Pons (tissue), 1 donor: Measurements from ENCODE around the gene ITGBL1.
A peak's percentile ranks its signal among the peaks of the same experiment; 100 is the strongest.

Experiments used
- DNase-seq: peaks from one replicate; pipeline ENCODE4 v3.0.0-alpha.2; 2016; ENCODE audit warnings: low spot score

Gene ITGBL1

DNA sequence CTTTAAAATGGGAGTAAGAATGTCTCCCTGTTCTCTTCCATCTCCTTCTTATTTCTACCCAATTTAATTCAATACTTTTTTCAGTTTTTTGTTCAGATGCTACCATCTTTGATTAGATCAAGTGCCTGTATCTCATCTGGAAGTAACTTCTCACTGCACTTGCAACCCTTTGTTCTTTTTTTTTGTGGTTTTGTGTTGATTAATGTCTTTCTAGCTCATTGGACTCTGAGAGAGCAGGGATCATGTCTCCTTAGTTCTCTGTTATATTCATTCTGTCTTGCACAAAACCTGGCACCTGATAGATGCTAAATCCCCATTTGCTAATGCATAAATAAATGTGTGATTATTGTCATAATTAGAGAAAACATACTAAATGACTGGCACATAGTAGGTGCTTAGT is 834 bp upstream of the ITGBL1 start:
- no peak for DNase-seq

GRCh38 chr13:101453784-101454201 is 1.3 kb downstream of the ITGBL1 start:
- no peak for DNase-seq

GRCh38 chr13:101454767-101455166 is 2.3 kb downstream of the ITGBL1 start:
- DNase-seq: no peak

- DNase-seq: no peak
Observed at GRCh38 chr13:101455863-101456262, 3.4 kb downstream of the ITGBL1 start.

DNA sequence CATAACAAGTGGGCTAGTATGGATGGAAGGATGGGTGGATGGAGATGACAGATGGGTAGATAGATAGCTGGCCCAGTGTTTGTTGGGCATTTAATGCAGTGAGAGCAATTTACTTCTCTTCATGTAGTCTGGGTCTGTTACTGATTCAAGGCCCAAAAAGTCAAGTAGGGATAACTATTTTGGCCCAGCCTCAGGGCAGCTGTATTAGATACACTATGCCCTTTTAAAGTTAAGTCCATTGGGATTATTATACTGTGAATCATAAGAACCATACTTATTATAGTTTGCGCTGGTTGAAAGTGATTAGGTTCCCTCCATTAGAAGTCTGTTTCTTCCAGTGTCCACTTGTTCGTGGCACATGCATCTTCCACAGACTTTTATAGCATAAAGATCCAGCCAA is 4.7 kb downstream of the ITGBL1 start:
- no peak for DNase-seq

GRCh38 chr13:101465877-101466276 is 13.4 kb downstream of the ITGBL1 start:
- no peak for DNase-seq

- no peak for DNase-seq
Observed at GRCh38 chr13:101467415-101467814, 14.9 kb downstream of the ITGBL1 start.

DNA sequence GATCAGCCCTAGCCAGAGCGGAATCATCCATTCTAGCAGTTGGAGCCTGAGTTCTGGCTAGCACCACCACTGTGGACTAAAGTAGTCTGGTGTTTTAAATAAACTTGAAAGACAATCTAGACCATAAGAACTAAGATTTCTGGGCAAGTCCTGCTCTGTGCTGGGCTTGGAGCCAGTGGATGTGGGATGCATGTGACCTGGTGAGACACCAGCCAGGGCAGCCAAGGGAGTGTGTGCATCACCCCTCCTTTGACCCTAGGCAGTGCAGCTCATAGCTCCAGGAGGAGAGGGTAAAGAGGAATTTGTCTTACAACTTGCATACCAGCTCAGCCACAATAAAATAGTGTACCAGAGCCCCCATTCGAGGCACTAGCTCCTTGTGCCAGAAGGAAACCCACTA is 21.0 kb downstream of the ITGBL1 start:
- DNase-seq: no peak

- peak; percentile 77 for DNase-seq
Observed at GRCh38 chr13:101474419-101474957, 22.0 kb downstream of the ITGBL1 start.

GRCh38 chr13:101475536-101475935 is 23.1 kb downstream of the ITGBL1 start:
- no peak for DNase-seq

DNA sequence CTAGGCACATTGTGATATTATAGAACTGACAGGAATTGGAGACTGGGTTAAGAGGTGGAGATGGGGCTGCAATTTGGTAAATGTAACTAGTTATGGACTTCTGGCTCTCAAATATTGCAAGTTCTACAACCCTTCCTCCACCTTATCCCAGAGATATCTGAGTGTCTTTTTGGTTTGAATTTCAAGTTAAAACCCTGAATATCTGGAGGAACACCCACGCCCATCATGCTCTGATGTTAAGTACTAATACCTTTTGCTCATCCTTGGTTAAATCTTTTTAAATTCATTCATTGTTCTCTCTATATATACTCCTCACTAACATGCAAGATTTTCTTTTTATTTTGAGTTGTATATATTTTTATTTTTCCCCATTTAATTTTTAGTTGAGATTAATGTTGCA is 28.9 kb downstream of the ITGBL1 start:
- DNase-seq: no peak

- DNase-seq: no peak
Observed at GRCh38 chr13:101486708-101487437, 34.4 kb downstream of the ITGBL1 start.

DNA sequence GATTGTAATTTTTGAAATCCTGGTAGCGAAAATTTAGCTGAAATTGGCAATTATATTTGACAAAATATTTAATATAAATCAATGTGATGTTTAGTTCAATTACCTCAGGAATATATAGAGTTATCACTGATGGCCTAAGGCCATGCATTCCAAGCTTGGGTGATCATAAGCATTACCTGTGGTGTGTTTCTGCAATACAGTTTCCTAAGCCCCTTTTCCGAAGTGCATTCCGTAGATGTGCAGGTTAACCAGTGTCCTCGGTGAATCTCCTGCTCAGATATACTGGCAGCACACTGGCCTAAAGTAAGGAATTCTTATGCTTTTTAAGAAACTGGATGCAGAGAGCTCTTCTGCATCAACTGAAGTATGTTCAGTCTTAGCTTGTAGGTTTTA is 35.0 kb downstream of the ITGBL1 start:
- DNase-seq: no peak

DNA sequence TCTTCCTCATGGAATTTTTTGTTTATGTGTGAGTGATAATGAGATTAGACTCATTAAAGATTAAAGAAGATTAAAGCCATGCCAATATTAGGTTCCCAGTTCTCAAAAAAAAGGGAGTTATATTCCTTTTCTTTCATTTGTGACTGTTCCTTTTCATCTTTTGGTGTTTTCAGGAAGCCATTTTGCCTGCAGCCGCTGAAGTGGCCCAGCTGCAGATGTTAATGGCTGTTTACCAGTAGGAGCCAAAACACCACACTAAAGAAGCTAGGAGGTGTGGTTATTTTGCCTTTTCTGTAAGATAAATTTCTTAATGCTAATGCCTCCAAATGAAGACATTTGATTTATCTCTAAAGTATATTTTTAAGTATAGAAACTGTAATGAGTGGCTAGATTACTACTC is 36.3 kb downstream of the ITGBL1 start:
- DNase-seq: no peak

- no peak for DNase-seq
Observed at GRCh38 chr13:101489643-101490405, 37.3 kb downstream of the ITGBL1 start.

GRCh38 chr13:101490406-101491015 is 38.0 kb downstream of the ITGBL1 start:
- no peak for DNase-seq

DNA sequence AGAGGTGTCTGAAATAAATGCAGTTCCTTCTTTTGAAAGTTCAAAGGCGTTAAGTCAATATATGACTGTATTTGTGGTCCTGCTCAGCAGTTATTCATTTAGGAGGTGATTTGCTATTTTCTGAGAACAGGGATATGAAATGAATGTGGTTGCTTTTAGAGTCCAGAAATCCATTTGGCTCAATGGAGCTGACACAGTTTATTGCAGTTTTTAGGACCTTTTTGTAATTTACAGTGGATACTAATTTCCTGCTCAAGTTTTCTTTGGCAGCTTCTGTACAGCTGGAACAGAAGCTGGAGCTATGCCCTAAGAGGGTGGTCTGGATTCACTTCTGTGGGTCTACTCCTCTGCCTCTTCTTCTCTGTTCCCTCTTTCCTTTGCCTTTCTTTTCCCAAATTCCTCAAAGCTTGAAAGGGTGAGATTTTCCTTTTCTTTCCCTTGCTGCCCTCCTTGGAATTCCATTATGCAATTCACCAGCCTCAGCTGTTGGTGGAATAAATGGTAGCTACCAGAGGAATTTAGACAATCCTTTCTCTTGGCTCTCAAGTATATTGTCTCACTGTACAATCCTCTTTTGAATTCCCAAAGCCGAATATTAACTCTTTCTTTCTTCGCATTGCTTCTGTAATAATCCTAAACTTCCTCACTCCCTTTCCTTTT is 39.9 kb downstream of the ITGBL1 start:
- DNase-seq: no peak

DNA sequence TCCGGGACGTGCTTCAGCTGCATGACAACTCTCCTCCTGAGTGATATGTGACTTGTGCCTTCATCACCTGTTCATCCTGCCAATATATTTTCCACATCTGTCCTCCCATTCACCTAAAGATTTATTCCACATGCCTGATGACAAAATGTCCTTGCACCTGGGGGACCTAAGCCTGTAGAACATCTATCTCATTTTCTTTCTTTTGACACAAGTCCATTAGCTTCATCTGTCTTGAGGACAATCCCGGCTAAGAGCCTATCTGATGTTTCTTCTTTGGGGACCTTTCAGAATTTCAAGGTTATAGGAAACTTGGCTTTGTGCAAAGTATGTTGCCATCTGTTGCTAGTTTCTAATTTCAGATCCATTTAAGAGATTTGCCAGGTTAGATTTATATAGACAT is 41.1 kb downstream of the ITGBL1 start:
- DNase-seq: no peak

DNA sequence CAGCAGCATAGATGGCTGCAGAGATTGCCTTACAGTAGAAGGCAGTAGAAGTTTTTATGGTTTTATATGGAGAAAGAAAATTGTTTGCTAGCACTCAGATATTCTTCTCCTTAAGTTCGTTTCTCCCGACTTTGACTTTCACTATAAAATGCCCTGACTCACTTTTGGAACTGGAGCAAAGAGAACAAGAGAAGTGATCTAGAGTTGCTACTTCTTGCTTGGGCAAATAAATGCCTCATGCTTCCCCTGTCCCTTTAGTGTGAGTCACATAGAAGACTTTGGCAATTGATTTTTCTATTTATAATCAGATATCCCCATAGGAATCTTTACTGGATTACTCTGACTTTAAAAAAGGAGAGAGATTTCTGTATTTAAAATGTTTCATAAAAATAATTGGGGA is 46.9 kb downstream of the ITGBL1 start:
- DNase-seq: no peak

- DNase-seq: no peak
Observed at GRCh38 chr13:101502618-101503017, 50.1 kb downstream of the ITGBL1 start.

DNA sequence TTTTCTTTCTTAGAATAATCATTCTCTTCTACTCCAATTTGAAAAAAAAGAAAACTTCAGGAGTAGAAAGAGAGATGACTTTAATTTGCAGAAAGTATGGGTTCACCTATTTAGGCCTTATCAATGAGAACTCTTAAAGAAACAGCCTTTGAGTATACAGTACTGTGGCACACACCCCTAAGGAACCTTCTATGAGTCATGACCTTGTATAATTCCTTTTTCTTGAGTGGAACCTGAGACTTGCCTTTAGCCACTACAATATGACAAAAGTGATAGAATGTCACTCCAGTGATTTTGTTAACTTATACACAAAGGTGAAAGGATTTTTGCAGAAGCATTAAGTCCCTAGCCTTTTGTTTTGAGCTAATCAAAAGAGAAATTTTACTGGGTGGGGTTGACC is 58.7 kb downstream of the ITGBL1 start:
- no peak for DNase-seq

DNA sequence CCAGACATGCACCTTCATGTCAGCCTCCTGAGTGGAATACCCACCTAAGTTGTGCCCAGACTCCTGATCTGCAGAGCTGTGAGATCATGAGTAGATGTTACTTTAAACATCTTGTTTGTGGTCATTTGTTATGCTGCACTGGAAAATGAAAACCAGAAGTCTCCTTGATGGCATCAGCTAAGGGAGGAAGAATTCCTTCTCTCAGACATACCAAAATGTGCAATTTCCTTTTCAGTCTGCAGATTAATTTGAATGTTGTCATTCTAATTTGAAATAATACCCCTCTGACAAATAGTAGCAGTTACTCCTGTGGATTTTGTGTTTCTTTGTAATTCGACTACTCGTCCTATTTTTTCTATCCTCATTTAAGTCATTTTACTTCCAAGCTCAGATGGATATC is 59.3 kb downstream of the ITGBL1 start:
- no peak for DNase-seq
